Activated CD4-positive, alpha-beta T cell treated with anti-CD3 and anti-CD28 coated beads, Interleukin-2, amount 10 ng/mL, durations not matched to agents 7 days and 5 days (primary cell): ENCODE measurements around the gene KRT78. TPM values are rescaled to one million over a fixed set of nuclear protein-coding genes. Genes with fewer than 3 reads are reported as not detected.

ENCODE experiments used
- CTCF ChIA-PET: fragments of 350-600 bp; sonication (Branson Sonifier 250); formaldehyde crosslinking; loops from one replicate; lab custom pipeline; 2021; ENCODE audit warnings: antibody characterized with exemption; lab: Charles Lee
- POLR2A ChIA-PET: fragments of 350-600 bp; sonication (Branson Sonifier 250); formaldehyde crosslinking; loops from one replicate; lab custom pipeline; 2021; ENCODE audit warnings: antibody characterized with exemption; lab: Charles Lee
- DNase-seq: peaks from one replicate; pipeline ENCODE4 v3.0.0-alpha.2; 2020
- H3K27ac Mint-ChIP-seq: one replicate; pipeline ENCODE4 v1.8.0; 2021; ENCODE audit warnings: mild to moderate bottlenecking, moderate library complexity, mixed read lengths
- H3K27me3 Mint-ChIP-seq: one replicate; pipeline ENCODE4 v1.8.0; 2021; ENCODE audit warnings: mixed read lengths
- H3K36me3 Mint-ChIP-seq: one replicate; pipeline ENCODE4 v1.8.0; 2021; ENCODE audit warnings: low read depth, mixed read lengths
- H3K4me1 Mint-ChIP-seq: one replicate; pipeline ENCODE4 v1.8.0; 2021; ENCODE audit warnings: mixed read lengths
- H3K4me3 Mint-ChIP-seq: one replicate; pipeline ENCODE4 v1.8.0; 2021; ENCODE audit warnings: mild to moderate bottlenecking, moderate library complexity, mixed read lengths
- H3K9me3 Mint-ChIP-seq: one replicate; pipeline ENCODE4 v1.8.0; 2021; ENCODE audit warnings: mixed read lengths
- total RNA-seq, 2 experiments: library from RNA; stranded (reverse); gene quantifications; one replicate each; pipeline ENCODE4 v1.2.3, GENCODE V29; 2021

The KRT78 gene
- total RNA-seq, 2 experiments from 2014 or later, result not detected

DNA sequence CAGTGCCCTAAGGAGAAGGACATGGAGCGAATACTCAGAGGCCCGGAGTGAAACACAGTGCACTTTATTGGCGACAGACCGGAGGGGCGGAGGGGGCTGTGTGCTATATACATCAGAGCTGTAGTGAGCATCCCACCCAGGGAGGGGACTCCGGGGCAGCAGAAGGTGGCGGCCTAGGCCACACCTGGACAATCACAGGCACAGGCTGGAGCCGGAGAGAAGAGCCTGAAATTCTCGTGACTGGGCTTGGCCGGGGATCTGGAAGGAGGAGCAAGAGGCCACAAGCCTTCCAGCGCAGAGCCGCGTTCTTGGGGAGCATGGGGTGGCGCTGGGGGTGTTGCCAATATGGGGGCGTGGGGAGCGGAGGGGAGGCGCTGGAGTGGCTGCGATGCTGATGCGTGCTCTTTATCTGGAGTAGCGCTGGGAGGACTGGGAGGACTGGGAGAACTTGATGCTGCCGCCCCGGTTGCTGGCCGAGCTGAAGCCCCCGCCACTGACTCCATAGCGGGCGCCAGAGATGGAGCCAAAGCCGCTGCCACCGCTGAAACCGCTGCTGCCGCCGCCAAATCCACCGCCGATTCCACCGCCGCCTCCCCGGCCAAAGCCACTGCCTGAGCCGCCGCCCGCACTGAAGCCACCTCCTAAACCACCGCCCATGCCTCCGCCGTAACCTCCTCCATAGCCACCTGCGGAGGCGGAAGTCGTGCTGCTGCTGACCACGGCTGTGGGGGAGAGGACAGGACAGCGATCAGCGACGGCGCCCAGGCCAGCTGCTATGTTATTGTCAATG, 59.0 kb downstream of the KRT78 start:
- H3K4me3 Mint-ChIP-seq, result no peak overlapping the region
- H3K36me3 Mint-ChIP-seq, result no peaks in the 10 kb centered on the region
- DNase-seq, result no peak
- H3K27ac Mint-ChIP-seq, result no peak overlapping the region
- no peaks in the 10 kb centered on the region for H3K9me3 Mint-ChIP-seq
- peaks cover 4% of the 10 kb centered on the region for H3K4me1 Mint-ChIP-seq
- ChIA-PET POLR2A (no interaction called here), CTCF (interaction anchor here (1.7 kb wide), 1 partner anchor 90 kb away, joined by 6 read pairs; no protein-coding TSS in a partner anchor)
- H3K27me3 Mint-ChIP-seq, result peaks cover 35% of the 10 kb centered on the region

DNA sequence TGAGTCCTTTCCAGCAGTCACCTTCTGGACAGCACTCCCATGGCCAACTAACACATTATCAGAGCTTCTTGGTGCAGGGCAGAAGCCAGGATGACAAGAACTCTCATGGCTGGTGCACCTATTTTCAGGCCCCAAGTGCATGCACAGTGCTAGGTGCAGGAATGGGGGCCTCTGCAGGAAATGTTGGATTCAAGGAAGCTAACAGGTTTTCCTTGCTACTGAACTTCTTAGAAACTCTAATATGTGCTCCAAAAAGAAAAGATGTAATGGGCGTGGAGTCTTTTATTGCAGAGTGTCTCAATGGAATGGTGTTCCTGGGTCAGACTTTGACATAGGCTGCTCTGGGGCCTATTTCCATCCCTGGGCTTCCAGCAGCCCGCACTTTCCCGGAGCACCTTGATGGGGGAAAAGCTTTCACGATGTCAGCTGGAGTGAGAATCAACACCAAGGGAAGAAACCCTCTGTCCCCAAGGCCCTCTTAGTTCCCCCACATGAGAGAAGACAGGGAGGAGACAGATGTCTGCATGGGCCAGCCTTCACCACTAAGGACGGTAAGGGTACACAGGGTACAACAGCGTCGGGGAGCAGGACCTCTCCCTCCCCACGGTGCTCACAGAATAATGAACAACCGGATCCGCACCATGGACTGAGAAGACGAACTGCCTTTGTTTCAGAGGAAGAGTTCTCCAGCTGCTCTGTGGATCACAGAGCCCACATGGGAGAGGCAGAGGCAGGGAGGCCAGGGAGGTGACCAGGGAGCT, 59.7 kb downstream of the KRT78 start:
- POLR2A ChIA-PET, result no interaction called here
- Mint-ChIP-seq H3K4me1 (peaks cover 2% of the 10 kb centered on the region), H3K9me3 (no peaks in the 10 kb centered on the region), H3K36me3 (no peaks in the 10 kb centered on the region), H3K4me3 (no peak overlapping the region), H3K27me3 (peaks cover 38% of the 10 kb centered on the region), H3K27ac (no peak overlapping the region)
- DNase-seq, result no peak
- CTCF ChIA-PET, result no interaction called here

DNA sequence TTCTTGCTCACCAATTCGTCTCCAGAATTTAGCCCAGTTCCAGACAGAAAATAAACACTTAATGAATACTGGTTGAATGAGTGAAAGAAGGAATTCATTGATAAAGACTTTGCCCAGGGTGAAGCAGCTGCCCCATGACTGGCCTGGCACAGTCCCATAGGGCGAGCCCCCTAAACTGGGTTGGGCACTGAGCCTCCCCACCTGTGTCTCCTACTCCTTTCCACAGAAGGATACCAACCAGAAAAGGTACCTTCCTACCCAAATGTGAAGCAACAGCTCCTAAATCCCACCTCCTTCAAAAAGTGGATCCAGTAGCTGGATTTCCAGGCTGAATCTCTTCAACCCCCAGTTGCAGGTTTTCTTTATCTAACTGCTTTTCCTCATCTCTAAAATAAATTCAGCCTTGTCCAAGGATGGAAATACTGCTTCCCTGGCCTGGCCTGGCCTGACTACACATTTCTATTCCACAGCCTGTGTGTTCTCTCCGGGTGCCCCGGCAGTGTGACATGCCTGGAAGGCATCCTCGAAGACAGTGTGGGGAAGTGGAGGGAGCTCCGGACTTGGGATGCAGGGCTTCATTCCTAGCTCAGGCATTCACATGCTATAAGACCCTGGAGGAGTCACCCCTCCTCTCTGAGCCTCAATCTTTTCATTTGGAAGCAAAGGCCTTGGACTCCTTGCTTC, 60.5 kb downstream of the KRT78 start:
- Mint-ChIP-seq H3K27me3 (peaks cover 38% of the 10 kb centered on the region), H3K4me3 (no peak overlapping the region), H3K27ac (no peak overlapping the region), H3K9me3 (no peaks in the 10 kb centered on the region), H3K36me3 (no peaks in the 10 kb centered on the region), H3K4me1 (peaks cover 2% of the 10 kb centered on the region)
- ChIA-PET CTCF (interaction anchor here (0.7 kb wide), 1 partner anchor 1420 kb away, joined by 3 read pairs; no protein-coding TSS in a partner anchor), POLR2A (no interaction called here)
- DNase-seq, result no peak

Other genes starting within 250 kb of the KRT78 start
- gene KRT72, start 247.5 kb downstream of the KRT78 start, total RNA-seq, result 10 to 100 TPM; 12.3 to 13.0 TPM
- gene KRT73, start 230.4 kb downstream of the KRT78 start, total RNA-seq, result 1 to 10 TPM; 8.2 to 8.6 TPM
- gene KRT2, start 196.8 kb downstream of the KRT78 start, total RNA-seq, result under 1 TPM; 0.10 TPM
- gene KRT1, start 168.6 kb downstream of the KRT78 start, total RNA-seq, result under 1 TPM; 0.33 to 0.60 TPM
- not detected for gene KRT77, start 145.5 kb downstream of the KRT78 start, total RNA-seq
- not detected for gene KRT76, start 71.6 kb downstream of the KRT78 start, total RNA-seq
- not detected for gene KRT3, start 52.9 kb downstream of the KRT78 start, total RNA-seq
- not detected for gene KRT4, start 34.9 kb downstream of the KRT78 start, total RNA-seq
- not detected for gene KRT79, start 14.7 kb downstream of the KRT78 start, total RNA-seq
- under 1 TPM; 0.15 to 0.57 TPM for gene KRT8, start 56.1 kb upstream of the KRT78 start, total RNA-seq
- gene KRT18, start 100.1 kb upstream of the KRT78 start, total RNA-seq, result 1 to 10 TPM in 1 of 2 experiments, under 1 TPM in 1; 0.65 to 1.3 TPM
- gene EIF4B, start 157.5 kb upstream of the KRT78 start, total RNA-seq, result 100 to 1,000 TPM; 385 to 474 TPM
- gene TNS2, start 201.1 kb upstream of the KRT78 start, total RNA-seq, result 1 to 10 TPM in 1 of 2 experiments, under 1 TPM in 1; 0.92 to 1.8 TPM
- gene SPRYD3, start 230.4 kb upstream of the KRT78 start, total RNA-seq, result 10 to 100 TPM; 19.0 to 20.2 TPM
- under 1 TPM in 1 of 2 experiments, not detected in 1; 0.37 TPM for gene IGFBP6, start 248.7 kb upstream of the KRT78 start, total RNA-seq